Nephron (organoid): Measurements from ENCODE around the gene NEUROD6.

Experiments used
- H3K27ac Mint-ChIP-seq, 3 experiments: 2 replicates each; pipeline ENCODE4 v1.8.0; 2020; ENCODE audit warnings: mixed read lengths in 3 of 3, mild to moderate bottlenecking in 2 of 3, moderate library complexity in 1 of 3
- H3K27me3 Mint-ChIP-seq: 2 replicates; pipeline ENCODE4 v1.8.0; 2021; ENCODE audit warnings: low read depth, mild to moderate bottlenecking, moderate library complexity, mixed read lengths
- H3K36me3 Mint-ChIP-seq: 2 replicates; pipeline ENCODE4 v1.8.0; 2020; ENCODE audit warnings: low read depth, mixed read lengths
- H3K4me1 Mint-ChIP-seq: 2 replicates; pipeline ENCODE4 v1.8.0; 2020; ENCODE audit warnings: mixed read lengths
- H3K4me3 Mint-ChIP-seq, 3 experiments: 2 replicates each; pipeline ENCODE4 v1.8.0; 2020; ENCODE audit warnings: mild to moderate bottlenecking in 3 of 3, mixed read lengths in 3 of 3, moderate library complexity in 2 of 3
- H3K9me3 Mint-ChIP-seq: 2 replicates; pipeline ENCODE4 v1.8.0; 2020; ENCODE audit warnings: mixed read lengths
- TF ChIP-seq, protein P1 (sequence below), 3 experiments: fragments of 200-600 bp; sonication (generic); IDR thresholded peaks; one replicate each; pipeline ENCODE4 v1.5.0; 2021; ENCODE audit warnings: antibody characterized with exemption in 3 of 3; ENCODE audit not compliant: unreplicated experiment in 3 of 3

Gene NEUROD6

DNA sequence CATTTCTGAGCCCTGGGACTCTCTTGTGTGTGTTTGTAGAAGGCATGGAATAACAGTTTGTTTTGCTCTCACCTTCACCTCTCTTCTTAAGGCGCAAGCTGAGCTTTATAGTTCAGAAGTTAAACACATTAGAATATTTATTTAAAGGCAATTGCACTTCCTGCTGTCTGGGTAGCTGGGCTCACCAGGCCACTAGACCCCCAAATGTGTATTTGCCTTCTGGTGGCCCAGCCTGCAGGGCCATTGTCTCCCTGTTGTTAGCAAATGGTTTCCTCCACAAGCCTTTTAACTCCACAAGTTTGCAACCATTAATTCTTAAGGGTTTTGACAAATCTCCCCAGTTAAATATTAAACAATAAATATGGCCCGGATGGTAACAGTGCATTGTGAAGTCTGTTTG is 31.1 kb upstream of the NEUROD6 start:
- Mint-ChIP-seq H3K27me3 (peaks cover 21% of the 10 kb centered on the region), H3K9me3 (no peaks in the 10 kb centered on the region), H3K4me3 (no peak overlapping the region), H3K36me3 (no peaks in the 10 kb centered on the region), H3K4me1 (no peaks in the 10 kb centered on the region), H3K27ac (no peak overlapping the region)
- TF ChIP-seq, protein P1, sequence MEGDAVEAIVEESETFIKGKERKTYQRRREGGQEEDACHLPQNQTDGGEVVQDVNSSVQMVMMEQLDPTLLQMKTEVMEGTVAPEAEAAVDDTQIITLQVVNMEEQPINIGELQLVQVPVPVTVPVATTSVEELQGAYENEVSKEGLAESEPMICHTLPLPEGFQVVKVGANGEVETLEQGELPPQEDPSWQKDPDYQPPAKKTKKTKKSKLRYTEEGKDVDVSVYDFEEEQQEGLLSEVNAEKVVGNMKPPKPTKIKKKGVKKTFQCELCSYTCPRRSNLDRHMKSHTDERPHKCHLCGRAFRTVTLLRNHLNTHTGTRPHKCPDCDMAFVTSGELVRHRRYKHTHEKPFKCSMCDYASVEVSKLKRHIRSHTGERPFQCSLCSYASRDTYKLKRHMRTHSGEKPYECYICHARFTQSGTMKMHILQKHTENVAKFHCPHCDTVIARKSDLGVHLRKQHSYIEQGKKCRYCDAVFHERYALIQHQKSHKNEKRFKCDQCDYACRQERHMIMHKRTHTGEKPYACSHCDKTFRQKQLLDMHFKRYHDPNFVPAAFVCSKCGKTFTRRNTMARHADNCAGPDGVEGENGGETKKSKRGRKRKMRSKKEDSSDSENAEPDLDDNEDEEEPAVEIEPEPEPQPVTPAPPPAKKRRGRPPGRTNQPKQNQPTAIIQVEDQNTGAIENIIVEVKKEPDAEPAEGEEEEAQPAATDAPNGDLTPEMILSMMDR (IDR thresholded peaks at IDR 0.05; ENCODE audit: unreplicated experiment in 3 of 3), result no peak

DNA sequence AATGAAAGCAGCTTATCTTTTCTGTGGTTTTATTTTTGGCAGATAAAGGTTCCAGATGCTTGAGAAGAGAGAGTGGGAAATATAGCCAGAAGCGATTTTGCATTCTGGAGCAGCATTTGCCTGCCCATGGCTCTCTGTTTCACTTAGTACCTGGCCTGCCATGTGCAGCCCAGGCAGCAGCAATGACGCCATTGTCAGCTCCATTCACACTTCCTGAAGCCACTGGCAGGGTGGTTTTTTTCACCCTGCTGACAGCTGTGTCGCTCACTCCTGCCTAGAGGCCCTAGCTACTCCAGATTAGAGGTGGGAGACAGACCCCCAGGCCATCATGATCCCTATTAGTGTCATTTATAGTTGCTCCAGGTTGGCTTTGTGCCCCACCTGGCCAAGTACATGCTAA is 30.1 kb upstream of the NEUROD6 start:
- H3K4me3 Mint-ChIP-seq, result no peak overlapping the region

DNA sequence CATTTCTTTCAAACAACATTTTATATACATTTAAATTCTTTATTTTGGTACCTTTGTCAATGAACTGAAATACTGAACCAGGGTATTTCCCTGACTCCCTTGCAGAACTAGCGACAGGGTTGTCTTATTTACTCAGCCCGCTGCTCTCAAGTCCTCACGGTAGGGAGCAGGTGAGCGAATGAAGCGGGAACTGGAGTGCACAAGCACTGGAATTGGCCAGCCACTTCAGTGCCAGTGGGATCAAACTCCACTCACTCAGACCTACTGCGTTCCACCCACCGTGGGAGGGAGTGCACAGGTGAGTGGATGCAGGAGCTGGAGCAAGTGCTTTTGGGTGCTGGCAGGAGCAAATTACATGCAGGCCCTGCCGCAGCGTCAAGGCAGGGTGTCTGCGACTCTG is 28.1 kb upstream of the NEUROD6 start:
- Mint-ChIP-seq H3K27ac (no peak overlapping the region), H3K4me1 (no peaks in the 10 kb centered on the region), H3K9me3 (no peaks in the 10 kb centered on the region), H3K36me3 (no peaks in the 10 kb centered on the region), H3K4me3 (no peak overlapping the region), H3K27me3 (peaks cover 17% of the 10 kb centered on the region)
- TF ChIP-seq, protein P1 (IDR thresholded peaks at IDR 0.05; ENCODE audit: unreplicated experiment in 3 of 3), result no peak

More for the DNA sequence above, 30.1 kb upstream of the NEUROD6 start:
- Mint-ChIP-seq H3K4me1 (no peaks in the 10 kb centered on the region), H3K9me3 (no peaks in the 10 kb centered on the region), H3K36me3 (no peaks in the 10 kb centered on the region), H3K27ac (no peak overlapping the region), H3K27me3 (peaks cover 21% of the 10 kb centered on the region)
- TF ChIP-seq, protein P1 (IDR thresholded peaks at IDR 0.05; ENCODE audit: unreplicated experiment in 3 of 3), result no peak

DNA sequence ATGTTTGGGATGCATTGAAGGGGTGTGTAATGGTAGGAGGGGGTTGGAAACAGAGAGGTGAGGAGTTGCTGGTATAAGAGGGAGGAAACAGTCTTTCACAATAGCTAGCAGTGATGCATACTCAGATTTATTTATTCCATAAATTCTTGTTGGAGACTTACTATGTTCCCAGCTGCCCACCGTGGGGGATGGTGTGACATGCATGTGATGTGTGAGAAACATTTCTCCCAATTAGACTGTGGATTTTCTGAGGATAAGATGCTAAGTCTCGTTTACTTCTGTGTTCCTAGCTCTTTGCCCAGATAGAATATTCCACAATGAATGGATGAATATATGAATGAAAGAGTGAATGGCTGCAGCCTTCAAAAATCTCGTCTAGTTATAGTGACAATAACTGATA is 23.0 kb upstream of the NEUROD6 start:
- H3K4me1 Mint-ChIP-seq, result peaks cover 7% of the 10 kb centered on the region
- no peaks in the 10 kb centered on the region for H3K36me3 Mint-ChIP-seq
- H3K4me3 Mint-ChIP-seq, result no peak overlapping the region
- no peak overlapping the region for H3K27ac Mint-ChIP-seq
- no peaks in the 10 kb centered on the region for H3K9me3 Mint-ChIP-seq
- TF ChIP-seq, protein P1 (IDR thresholded peaks at IDR 0.05; ENCODE audit: unreplicated experiment in 3 of 3), result no peak
- peaks cover 13% of the 10 kb centered on the region for H3K27me3 Mint-ChIP-seq

DNA sequence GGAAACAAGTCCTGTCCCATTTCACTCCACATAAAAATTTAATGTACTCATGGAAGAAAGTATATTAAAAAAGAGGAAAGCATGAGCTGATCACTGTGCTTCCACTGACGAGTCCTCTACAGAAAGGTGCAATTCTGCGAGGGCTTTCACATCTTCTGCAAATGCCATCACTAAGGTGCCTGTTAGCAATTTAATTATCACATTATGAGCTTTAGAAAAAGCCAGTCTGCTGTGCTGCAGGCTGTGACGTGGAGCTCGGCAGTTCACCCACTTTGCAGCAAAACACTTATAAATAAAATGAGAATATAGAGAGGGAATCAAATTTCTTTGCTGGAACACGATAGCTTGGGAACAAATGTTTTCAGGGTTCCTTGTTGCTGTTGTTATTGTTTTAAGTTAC is 22.5 kb upstream of the NEUROD6 start:
- H3K27ac Mint-ChIP-seq, result no peak overlapping the region
- H3K27me3 Mint-ChIP-seq, result peaks cover 11% of the 10 kb centered on the region
- no peaks in the 10 kb centered on the region for H3K9me3 Mint-ChIP-seq
- H3K4me1 Mint-ChIP-seq, result peaks cover 7% of the 10 kb centered on the region
- TF ChIP-seq, protein P1 (IDR thresholded peaks at IDR 0.05; ENCODE audit: unreplicated experiment in 3 of 3), result no peak
- H3K4me3 Mint-ChIP-seq, result no peak overlapping the region
- no peaks in the 10 kb centered on the region for H3K36me3 Mint-ChIP-seq

DNA sequence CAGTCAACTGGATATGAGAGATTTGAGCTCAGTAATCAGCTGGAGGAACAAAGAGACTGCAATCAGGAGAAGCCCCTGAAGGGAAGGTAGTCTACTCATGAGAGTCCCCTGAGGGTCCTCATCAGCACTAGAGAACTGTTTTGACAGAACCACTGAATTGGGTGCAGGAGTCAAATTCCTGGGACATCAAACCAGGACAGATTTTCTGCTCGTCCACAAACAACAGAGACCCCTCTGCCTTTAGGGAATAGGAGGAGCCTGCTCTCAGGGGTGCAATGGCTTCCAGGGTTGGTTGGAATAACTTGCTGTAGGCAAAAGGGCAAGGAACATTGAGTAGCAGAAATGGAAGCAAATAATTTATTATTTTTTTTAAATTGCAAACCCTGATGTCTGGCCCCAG is 21.9 kb upstream of the NEUROD6 start:
- peaks cover 11% of the 10 kb centered on the region for H3K27me3 Mint-ChIP-seq
- no peaks in the 10 kb centered on the region for H3K36me3 Mint-ChIP-seq
- peaks cover 13% of the 10 kb centered on the region for H3K4me1 Mint-ChIP-seq
- TF ChIP-seq, protein P1 (IDR thresholded peaks at IDR 0.05; ENCODE audit: unreplicated experiment in 3 of 3), result no peak
- no peak overlapping the region for H3K27ac Mint-ChIP-seq
- no peaks in the 10 kb centered on the region for H3K9me3 Mint-ChIP-seq
- H3K4me3 Mint-ChIP-seq, result no peak overlapping the region
